GM21528 (cell line): Measurements from ENCODE around the gene HDAC7.

ENCODE experiments used
- ATAC-seq: cut with Tn5 transposase; IDR thresholded peaks from one replicate; pipeline ENCODE4 v1.9.1; 2021; ENCODE audit warnings: mild to moderate bottlenecking, moderate library complexity; ENCODE audit not compliant: unreplicated experiment, low FRiP score

Gene HDAC7

GRCh38 chr12:47798382-47798948 lies 21.2 kb downstream of the HDAC7 start:
- no peak for ATAC-seq

GRCh38 chr12:47797441-47797840 lies 22.3 kb downstream of the HDAC7 start:
- ATAC-seq = no peak

- no peak for ATAC-seq
Measured at GRCh38 chr12:47795814-47796411, 23.8 kb downstream of the HDAC7 start.

- ATAC-seq = no peak
Measured at GRCh38 chr12:47795121-47795813, 24.4 kb downstream of the HDAC7 start.

- ATAC-seq = no peak
Measured at GRCh38 chr12:47794679-47795078, 25.0 kb downstream of the HDAC7 start.

GRCh38 chr12:47793015-47793681 lies 26.6 kb downstream of the HDAC7 start:
- ATAC-seq = no peak

- no peak for ATAC-seq
Measured at GRCh38 chr12:47791874-47792273, 27.8 kb downstream of the HDAC7 start.

GRCh38 chr12:47791351-47791746 lies 28.4 kb downstream of the HDAC7 start:
- ATAC-seq = no peak

GRCh38 chr12:47790676-47791350 lies 28.9 kb downstream of the HDAC7 start:
- ATAC-seq = no peak

GRCh38 chr12:47789712-47790489 lies 29.8 kb downstream of the HDAC7 start:
- no peak for ATAC-seq

GRCh38 chr12:47789141-47789540 lies 30.6 kb downstream of the HDAC7 start:
- no peak for ATAC-seq

GRCh38 chr12:47787596-47788319 lies 31.9 kb downstream of the HDAC7 start:
- no peak for ATAC-seq

- ATAC-seq = no peak
Measured at GRCh38 chr12:47786662-47787280, 32.9 kb downstream of the HDAC7 start.

GRCh38 chr12:47785887-47786661 lies 33.6 kb downstream of the HDAC7 start:
- ATAC-seq = no peak

- ATAC-seq = no peak
Measured at GRCh38 chr12:47785036-47785886, 34.4 kb downstream of the HDAC7 start.

- ATAC-seq = no peak
Measured at GRCh38 chr12:47783821-47784819, 35.6 kb downstream of the HDAC7 start.
